IPS DF 6.9 (cell line): ENCODE results near the gene CACNA1C.

Experiments used
- DNase-seq: peaks from one replicate; pipeline ENCODE4 v3.0.0-alpha.2; 2013; ENCODE audit warnings: low read depth, low spot score
- H3K27ac ChIP-seq: one replicate; pipeline ENCODE4 v1.5.1; 2013; ENCODE audit warnings: low read length, control low read depth
- H3K27me3 ChIP-seq: 2 replicates; pipeline ENCODE4 v1.6.1; 2013; ENCODE audit warnings: mild to moderate bottlenecking, low read length; ENCODE audit not compliant: control insufficient read depth, insufficient read depth
- H3K36me3 ChIP-seq: 2 replicates; pipeline ENCODE4 v1.6.1; 2013; ENCODE audit warnings: low read length; ENCODE audit not compliant: control insufficient read depth, insufficient read depth
- H3K4me1 ChIP-seq: 2 replicates; pipeline ENCODE4 v1.6.1; 2013; ENCODE audit warnings: low read length; ENCODE audit not compliant: control insufficient read depth, insufficient read depth
- H3K4me3 ChIP-seq: 2 replicates; pipeline ENCODE4 v1.5.1; 2013; ENCODE audit warnings: mild to moderate bottlenecking, low read length
- H3K9me3 ChIP-seq: 2 replicates; pipeline ENCODE4 v1.6.1; 2013; ENCODE audit warnings: low read length, inconsistent platforms; ENCODE audit not compliant: control insufficient read depth, insufficient read depth
- WGBS: extraction: QIAGEN DNeasy Blood & Tissue Kit; methylation state at CpG from one replicate; pipeline ENCODE4 v1.1.7; 2013; ENCODE audit warnings: mixed read lengths, missing lambda C conversion rate; ENCODE audit not compliant: insufficient read length, insufficient coverage; 5-methylcytosine and 5-hydroxymethylcytosine counted together

The CACNA1C gene

DNA sequence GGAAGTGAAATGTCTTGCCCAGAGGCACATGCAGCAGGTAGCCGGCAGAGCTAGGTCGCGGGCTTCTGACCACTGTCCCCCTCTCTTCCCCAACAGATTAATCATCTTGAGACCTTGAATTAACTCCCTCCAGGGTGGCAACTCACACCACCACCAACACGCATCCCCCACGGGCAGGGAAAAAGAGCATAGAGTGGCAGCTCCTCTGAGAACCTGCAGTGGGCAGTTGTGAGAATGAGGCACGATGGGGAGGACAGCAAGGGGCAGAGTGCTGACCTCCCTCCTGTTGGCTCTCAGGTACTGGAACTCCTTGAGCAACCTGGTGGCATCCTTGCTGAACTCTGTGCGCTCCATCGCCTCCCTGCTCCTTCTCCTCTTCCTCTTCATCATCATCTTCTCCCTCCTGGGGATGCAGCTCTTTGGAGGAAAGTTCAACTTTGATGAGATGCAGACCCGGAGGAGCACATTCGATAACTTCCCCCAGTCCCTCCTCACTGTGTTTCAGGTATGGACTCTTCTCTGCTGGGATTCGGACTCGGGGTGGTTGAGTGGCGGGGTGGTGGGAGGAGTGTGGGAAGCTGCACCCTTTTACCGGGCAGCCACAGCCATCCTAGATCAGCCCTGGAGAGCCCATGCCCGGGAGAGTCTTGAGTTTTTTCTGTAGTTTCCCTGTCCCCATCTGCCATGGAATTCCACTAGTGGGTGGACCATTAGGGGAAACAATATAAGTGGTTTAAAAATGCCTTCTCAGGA, 528.7 kb downstream of the CACNA1C start:
- no peak overlapping the region for H3K27ac ChIP-seq
- peaks cover 2% of the 10 kb centered on the region; the same call in 1 of the 2 replicates for H3K4me1 ChIP-seq
- DNase-seq = no peak
- no CpG with 5 or more reads among the region's 15 CpGs for WGBS
- peaks cover 5% of the 10 kb centered on the region; the same call in 1 of the 2 replicates for H3K27me3 ChIP-seq
- H3K36me3 ChIP-seq = no peaks in the 10 kb centered on the region
- H3K9me3 ChIP-seq = no peaks in the 10 kb centered on the region
- no peak overlapping the region for H3K4me3 ChIP-seq

DNA sequence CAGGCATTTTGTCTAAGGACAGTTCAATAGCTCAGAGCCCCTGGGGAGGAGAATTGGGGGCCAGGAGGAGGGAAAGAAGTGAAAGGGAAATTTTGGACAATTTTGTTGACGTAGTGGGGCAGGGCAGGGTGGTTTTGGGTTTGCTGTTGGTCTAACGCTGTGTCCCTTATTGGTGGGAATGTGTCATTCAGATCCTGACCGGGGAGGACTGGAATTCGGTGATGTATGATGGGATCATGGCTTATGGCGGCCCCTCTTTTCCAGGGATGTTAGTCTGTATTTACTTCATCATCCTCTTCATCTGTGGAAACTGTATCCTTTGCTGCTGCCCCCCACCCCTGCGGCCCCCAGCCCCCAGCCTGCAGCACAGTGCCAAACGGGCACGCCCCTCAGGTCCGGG, 529.8 kb downstream of the CACNA1C start:
- no peaks in the 10 kb centered on the region for H3K36me3 ChIP-seq
- peaks cover 5% of the 10 kb centered on the region; the same call in 1 of the 2 replicates for H3K27me3 ChIP-seq
- H3K4me1 ChIP-seq = peaks cover 2% of the 10 kb centered on the region; the same call in 1 of the 2 replicates
- DNase-seq = no peak
- no peaks in the 10 kb centered on the region for H3K9me3 ChIP-seq
- no peak overlapping the region for H3K27ac ChIP-seq
- H3K4me3 ChIP-seq = no peak overlapping the region
- no CpG with 5 or more reads among the region's 9 CpGs for WGBS

DNA sequence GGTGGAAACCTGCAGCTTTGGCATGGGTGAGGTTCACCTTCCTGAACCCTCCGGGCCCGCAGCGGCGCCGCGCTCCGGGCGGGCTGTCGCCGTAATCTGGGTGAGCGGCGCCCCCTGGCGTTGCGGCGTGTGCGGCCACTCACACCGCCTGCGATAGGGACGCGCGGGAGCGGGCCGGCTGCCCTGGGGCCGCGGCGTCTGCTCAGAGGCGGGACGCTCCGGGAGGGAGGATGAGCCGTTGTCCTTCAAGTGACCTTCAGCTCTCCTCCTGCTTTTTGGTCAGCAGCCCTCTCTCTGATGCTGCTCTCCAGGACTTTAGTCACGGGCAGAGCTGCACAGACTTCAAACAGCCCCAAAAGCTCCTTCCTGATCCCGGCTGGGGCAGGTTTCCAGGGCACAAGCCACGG, 530.3 kb downstream of the CACNA1C start:
- Histone ChIP-seq H3K36me3 (no peaks in the 10 kb centered on the region), H3K9me3 (no peaks in the 10 kb centered on the region), H3K4me3 (no peak overlapping the region), H3K27ac (no peak overlapping the region), H3K4me1 (peaks cover 2% of the 10 kb centered on the region; the same call in 1 of the 2 replicates), H3K27me3 (peaks cover 5% of the 10 kb centered on the region; the same call in 1 of the 2 replicates)
- DNase-seq = peak; percentile 31
- no CpG with 5 or more reads among the region's 33 CpGs for WGBS

DNA sequence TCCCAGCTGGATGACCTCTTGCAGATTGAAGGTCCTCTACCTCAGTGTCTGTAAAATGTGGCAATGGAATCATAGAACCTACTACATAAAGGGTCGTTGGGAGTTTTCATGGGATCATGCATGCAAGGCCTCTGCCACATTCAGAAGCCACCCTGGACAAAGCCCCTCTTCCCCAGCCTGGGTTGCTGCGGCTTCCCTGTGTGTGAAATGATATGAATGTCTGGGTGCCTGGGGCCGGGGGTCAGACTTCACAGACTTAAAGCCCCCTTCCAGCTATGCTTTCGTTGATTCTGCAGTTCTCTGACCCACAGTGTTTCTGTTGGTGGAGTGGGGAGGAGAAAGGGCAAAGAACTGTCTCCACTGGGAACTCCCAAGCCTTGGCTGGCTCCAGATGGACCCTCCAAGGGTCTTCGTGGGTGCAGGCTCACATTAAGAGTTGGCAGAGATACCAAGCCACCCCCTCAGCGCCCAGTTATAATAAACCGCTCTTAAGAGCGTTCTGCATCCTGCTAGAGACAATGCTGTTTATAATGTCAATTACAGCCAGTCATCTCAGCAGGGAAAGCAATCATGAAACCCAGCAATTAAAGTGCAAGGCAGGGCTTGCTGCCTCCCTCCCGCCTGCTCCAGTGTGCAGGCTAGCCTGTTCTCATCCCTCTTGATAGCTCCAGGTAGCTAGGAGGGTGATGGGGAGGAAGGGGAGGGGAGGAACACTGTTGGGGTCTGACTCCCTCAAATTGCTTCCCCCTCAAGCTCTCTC, 531.0 kb downstream of the CACNA1C start:
- Histone ChIP-seq H3K4me1 (peaks cover 2% of the 10 kb centered on the region; the same call in 1 of the 2 replicates), H3K27me3 (peaks cover 5% of the 10 kb centered on the region; the same call in 1 of the 2 replicates), H3K4me3 (no peak overlapping the region), H3K27ac (no peak overlapping the region), H3K9me3 (no peaks in the 10 kb centered on the region), H3K36me3 (no peaks in the 10 kb centered on the region)
- no CpG with 5 or more reads among the region's 9 CpGs for WGBS
- DNase-seq = no peak

DNA sequence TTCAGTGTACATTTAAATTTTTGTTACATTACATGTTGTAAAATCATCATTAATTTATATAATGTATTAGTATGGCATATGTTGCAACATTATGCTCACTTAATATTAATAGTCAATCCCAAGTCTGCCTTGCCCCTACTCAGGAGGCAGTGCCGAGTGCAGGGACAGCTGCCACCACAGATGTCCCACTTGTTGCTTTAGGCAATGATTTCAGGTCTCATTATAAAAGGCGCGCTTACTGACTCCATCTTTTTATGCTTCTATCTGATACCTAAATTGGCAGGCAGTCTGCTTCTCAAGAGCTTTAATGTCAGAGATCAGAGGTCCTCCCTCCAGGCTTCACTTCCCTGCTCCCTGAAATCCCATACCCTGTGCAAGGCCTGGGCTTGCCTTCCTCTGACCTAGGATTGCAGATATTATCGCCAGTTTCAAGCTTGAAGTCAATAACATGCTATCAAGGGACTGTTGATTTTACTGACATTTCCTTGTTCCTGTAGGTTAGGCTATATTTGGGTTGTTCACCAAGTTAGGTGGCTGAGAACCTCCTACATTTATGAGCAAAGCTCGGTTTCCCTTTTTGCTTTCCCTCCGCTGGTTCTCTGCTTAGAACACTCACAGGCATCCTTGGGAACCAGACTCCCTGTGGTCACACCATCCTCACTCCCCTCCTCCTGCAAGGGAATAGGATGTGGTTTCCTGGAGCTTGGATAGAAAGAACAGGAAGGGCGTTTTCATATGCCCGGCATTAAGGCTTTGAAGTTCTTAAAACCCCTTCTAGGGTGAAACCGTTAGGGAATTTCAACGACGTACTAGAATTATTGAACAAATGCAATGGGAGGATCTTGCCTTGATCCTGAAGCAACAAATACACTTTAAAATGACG, 533.6 kb downstream of the CACNA1C start:
- DNase-seq = no peak
- Histone ChIP-seq H3K9me3 (no peaks in the 10 kb centered on the region), H3K4me3 (no peak overlapping the region), H3K27me3 (peaks cover 5% of the 10 kb centered on the region; the same call in 1 of the 2 replicates), H3K36me3 (no peaks in the 10 kb centered on the region), H3K4me1 (peaks cover 2% of the 10 kb centered on the region; the same call in 1 of the 2 replicates), H3K27ac (no peak overlapping the region)
- 100% methylated on average over 1 of the region's 12 CpGs for WGBS

DNA sequence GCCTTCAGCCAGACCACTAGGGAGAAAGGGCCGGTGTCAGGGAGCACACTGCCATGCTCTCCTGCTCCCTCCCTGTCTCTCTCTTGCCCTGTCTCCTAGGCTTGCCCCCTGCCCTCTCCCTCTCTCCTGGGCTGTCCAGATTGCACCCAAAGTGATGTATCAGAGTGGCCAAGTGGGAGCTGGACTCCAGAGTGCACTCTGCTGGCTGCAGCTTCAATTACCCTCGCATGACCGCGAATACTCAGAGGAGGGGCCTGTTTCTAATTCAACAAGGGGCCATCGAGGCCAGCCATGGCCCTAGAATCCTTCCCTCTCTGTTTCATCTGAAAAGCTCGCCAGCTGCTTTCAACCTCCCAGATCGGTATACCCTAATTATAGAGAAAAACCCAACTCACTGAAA, 535.6 kb downstream of the CACNA1C start:
- no peak overlapping the region for H3K4me3 ChIP-seq
- WGBS = no CpG with 5 or more reads among the region's 7 CpGs
- DNase-seq = peak; percentile 7
- H3K36me3 ChIP-seq = no peaks in the 10 kb centered on the region
- peaks cover under 1% of the 10 kb centered on the region; the same call in 1 of the 2 replicates for H3K4me1 ChIP-seq
- H3K27me3 ChIP-seq = peaks cover 3% of the 10 kb centered on the region; the same call in 1 of the 2 replicates
- H3K27ac ChIP-seq = no peak overlapping the region
- H3K9me3 ChIP-seq = no peaks in the 10 kb centered on the region

DNA sequence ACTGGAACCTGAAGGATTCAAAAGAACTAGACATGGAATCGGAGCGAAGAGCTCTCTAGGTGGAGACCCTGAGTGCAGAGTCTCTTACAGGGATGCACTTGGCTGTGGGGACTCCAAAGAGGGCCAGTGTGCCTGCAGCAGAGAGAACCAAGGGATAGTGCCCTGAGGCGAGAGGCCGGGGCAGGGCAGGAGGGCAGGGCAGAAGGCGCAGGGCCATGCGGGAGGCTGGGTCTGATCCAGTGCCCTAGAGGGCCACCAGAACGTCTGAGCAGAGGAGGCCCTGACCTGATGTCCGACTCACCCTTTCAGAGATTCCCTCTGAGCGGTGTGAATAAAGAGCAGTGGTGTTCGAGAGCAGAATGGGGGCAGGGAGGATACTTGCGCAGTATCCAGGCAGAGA, 536.6 kb downstream of the CACNA1C start:
- no CpG with 5 or more reads among the region's 11 CpGs for WGBS
- Histone ChIP-seq H3K36me3 (no peaks in the 10 kb centered on the region), H3K4me3 (no peak overlapping the region), H3K4me1 (no peaks in the 10 kb centered on the region), H3K9me3 (no peaks in the 10 kb centered on the region), H3K27me3 (no peaks in the 10 kb centered on the region), H3K27ac (no peak overlapping the region)
- DNase-seq = no peak

DNA sequence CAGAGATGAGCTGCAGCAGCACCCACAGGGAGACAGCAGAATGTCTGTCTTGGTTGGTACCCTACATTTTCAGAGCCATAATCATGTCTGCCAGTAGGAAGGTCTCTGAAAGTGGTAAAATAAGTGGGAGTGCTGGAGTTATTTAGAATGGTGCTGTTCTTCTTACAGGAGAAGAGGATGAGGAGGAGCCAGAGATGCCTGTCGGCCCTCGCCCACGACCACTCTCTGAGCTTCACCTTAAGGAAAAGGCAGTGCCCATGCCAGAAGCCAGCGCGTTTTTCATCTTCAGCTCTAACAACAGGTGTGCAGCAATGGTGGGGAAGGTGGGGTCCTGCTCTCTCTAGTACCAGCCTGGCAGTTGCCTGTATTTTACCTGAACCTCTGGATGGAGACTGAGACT, 540.3 kb downstream of the CACNA1C start:
- Histone ChIP-seq H3K27ac (no peak overlapping the region), H3K4me3 (no peak overlapping the region), H3K4me1 (no peaks in the 10 kb centered on the region), H3K36me3 (no peaks in the 10 kb centered on the region), H3K9me3 (no peaks in the 10 kb centered on the region), H3K27me3 (no peaks in the 10 kb centered on the region)
- DNase-seq = no peak
- no CpG with 5 or more reads among the region's 5 CpGs for WGBS

DNA sequence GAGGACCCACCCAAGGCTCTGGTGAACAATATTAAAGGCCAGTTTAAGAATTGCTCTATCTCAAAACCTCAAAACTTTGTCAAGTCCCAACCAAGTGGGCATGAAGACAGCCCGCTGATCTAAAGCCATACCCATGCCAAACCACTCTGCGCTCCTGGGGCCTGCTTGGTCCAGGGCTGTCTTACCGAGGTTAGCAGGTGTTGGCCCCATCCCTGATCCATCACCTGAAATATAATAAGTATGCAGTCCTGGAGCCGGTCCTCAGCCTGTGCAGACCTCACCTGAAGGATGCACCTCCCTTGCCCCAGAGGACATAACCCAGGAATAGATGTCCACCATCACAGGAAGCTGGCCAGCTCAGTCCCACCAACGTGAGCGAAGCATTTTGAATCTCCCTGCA, 543.7 kb downstream of the CACNA1C start:
- no peak for DNase-seq
- Histone ChIP-seq H3K27ac (no peak overlapping the region), H3K36me3 (no peaks in the 10 kb centered on the region), H3K27me3 (no peaks in the 10 kb centered on the region), H3K4me3 (no peak overlapping the region), H3K9me3 (no peaks in the 10 kb centered on the region), H3K4me1 (0 out of 2 replicates have a peak, but pooled peaks cover under 1% of the 10 kb centered on the region)
- no CpG with 5 or more reads among the region's 6 CpGs for WGBS

DNA sequence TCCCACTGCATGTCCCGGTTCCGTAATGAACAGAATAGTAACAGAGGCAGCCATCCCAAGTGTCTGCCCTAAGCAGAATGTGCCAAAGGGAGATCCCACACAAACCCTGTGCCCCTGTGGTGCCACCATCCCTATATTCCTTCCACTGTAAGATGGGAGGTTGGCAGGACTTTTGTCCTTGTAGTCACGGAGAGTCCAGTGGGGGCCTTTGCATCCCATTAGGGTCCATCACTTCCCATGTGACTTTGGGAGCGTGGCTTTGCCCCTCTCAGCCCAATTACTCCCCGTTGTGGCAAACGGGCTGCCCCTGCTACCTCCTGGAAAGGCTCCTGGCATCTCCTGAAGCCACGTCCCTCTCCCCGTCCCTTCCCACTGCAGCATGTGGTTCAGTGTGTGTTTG, 552.5 kb downstream of the CACNA1C start:
- no peaks in the 10 kb centered on the region for H3K27me3 ChIP-seq
- H3K9me3 ChIP-seq = no peaks in the 10 kb centered on the region
- no peak overlapping the region for H3K27ac ChIP-seq
- H3K4me3 ChIP-seq = no peak overlapping the region
- 0 out of 2 replicates have a peak, but pooled peaks cover 3% of the 10 kb centered on the region for H3K4me1 ChIP-seq
- DNase-seq = no peak
- no peaks in the 10 kb centered on the region for H3K36me3 ChIP-seq
- WGBS = no CpG with 5 or more reads among the region's 8 CpGs
